ENCODE measurements around the gene NTM. TPM values are rescaled to one million over a fixed set of nuclear protein-coding genes. Genes with fewer than 3 reads are reported as not detected.

The NTM gene
- total RNA-seq, 1 experiment from 2014 or later = not detected

DNA sequence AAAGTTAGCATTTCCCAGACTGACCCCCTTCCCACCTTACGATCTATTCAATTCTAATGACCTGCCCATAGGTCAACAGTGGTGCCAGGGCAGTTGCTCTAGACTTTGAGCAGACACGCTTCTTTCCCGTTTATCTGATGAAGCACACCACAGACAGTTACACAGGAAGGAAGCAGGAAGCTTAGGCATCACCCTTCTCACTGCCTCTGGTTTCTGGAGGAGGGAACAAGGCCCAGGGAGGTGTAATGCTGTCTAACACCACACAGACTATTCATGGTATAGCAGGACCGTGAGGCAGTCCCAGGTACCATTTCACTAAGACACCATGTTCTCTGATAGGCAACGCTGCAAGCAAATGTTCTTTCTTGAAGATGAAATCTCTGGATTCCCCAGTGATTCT, 279.4 kb downstream of the NTM start:
- intact Hi-C loops (cut with micrococcal nuclease) = no loop called here
- DNase-seq (ENCODE audit: low read depth, low spot score) (no peak), ATAC-seq (no peak)
- RAD21 ChIA-PET (ENCODE audit: low non-redundant PET in 1 of 2, low total read pairs in 2 of 2, uncharacterized antibody in 2 of 2, unreplicated experiment in 2 of 2) = no interaction called here
- POLR2A ChIA-PET = no interaction called here
- no peaks in the 10 kb centered on the region for H3K79me2 ChIP-seq (ENCODE audit: insufficient read depth, low read length)
- H3K27me3 ChIP-seq (ENCODE audit: insufficient read depth, low read length) = no peaks in the 10 kb centered on the region
- H3K4me3 ChIP-seq (replicated peaks in 1 of 2; ENCODE audit: low read depth in 1 of 2, low read length in 2 of 2) = no peak overlapping the region
- no peak overlapping the region for H3K27ac ChIP-seq (ENCODE audit: low read depth, low read length)
- H3K9ac ChIP-seq (ENCODE audit: low read length) = no peak overlapping the region
- no peak overlapping the region for H3K4me2 ChIP-seq (ENCODE audit: low read length)
- no peaks in the 10 kb centered on the region for H3K4me1 ChIP-seq (ENCODE audit: control insufficient read depth in 1 of 2, insufficient read depth in 2 of 2, low read length in 2 of 2)
- H2AFZ ChIP-seq (ENCODE audit: low read depth, low read length, poor library complexity, severe bottlenecking) = no peak overlapping the region
- H4K20me1 ChIP-seq (ENCODE audit: insufficient read depth) = no peaks in the 10 kb centered on the region
- BruUV-seq (replicated peaks) = no TSS peak
- H3K36me3 ChIP-seq (ENCODE audit: control insufficient read depth in 1 of 2, insufficient read depth in 2 of 2, low read length in 2 of 2) = no peaks in the 10 kb centered on the region
- no peaks in the 10 kb centered on the region for H3K9me2 ChIP-seq (ENCODE audit: insufficient read depth)
- no peak for TF ChIP-seq POLR2AphosphoS5 (IDR thresholded peaks at IDR 0.05; ENCODE audit: low read depth, low read length)
- TF ChIP-seq YY1 (IDR thresholded peaks at IDR 0.05; ENCODE audit: extremely low read depth, insufficient replicate concordance, low read depth, low read length) = no peak
- TF ChIP-seq, protein P1, sequence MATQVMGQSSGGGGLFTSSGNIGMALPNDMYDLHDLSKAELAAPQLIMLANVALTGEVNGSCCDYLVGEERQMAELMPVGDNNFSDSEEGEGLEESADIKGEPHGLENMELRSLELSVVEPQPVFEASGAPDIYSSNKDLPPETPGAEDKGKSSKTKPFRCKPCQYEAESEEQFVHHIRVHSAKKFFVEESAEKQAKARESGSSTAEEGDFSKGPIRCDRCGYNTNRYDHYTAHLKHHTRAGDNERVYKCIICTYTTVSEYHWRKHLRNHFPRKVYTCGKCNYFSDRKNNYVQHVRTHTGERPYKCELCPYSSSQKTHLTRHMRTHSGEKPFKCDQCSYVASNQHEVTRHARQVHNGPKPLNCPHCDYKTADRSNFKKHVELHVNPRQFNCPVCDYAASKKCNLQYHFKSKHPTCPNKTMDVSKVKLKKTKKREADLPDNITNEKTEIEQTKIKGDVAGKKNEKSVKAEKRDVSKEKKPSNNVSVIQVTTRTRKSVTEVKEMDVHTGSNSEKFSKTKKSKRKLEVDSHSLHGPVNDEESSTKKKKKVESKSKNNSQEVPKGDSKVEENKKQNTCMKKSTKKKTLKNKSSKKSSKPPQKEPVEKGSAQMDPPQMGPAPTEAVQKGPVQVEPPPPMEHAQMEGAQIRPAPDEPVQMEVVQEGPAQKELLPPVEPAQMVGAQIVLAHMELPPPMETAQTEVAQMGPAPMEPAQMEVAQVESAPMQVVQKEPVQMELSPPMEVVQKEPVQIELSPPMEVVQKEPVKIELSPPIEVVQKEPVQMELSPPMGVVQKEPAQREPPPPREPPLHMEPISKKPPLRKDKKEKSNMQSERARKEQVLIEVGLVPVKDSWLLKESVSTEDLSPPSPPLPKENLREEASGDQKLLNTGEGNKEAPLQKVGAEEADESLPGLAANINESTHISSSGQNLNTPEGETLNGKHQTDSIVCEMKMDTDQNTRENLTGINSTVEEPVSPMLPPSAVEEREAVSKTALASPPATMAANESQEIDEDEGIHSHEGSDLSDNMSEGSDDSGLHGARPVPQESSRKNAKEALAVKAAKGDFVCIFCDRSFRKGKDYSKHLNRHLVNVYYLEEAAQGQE (IDR thresholded peaks at IDR 0.05; ENCODE audit: low read depth) = no peak
- no peak for TF ChIP-seq CEBPB (IDR thresholded peaks at IDR 0.05; ENCODE audit: low read depth)
- no peak for TF ChIP-seq TCF7L2 (IDR thresholded peaks at IDR 0.05; ENCODE audit: borderline replicate concordance, extremely low read depth, insufficient read depth, insufficient read length)
- no peak for TF ChIP-seq ELF1 (IDR thresholded peaks at IDR 0.05; ENCODE audit: borderline replicate concordance, low read depth)
- TF ChIP-seq JUND (IDR thresholded peaks at IDR 0.05) = no peak
- TF ChIP-seq ZBTB33 (IDR thresholded peaks at IDR 0.05; ENCODE audit: extremely low read depth, insufficient replicate concordance, low read length) = no peak
- TF ChIP-seq CTCF (IDR thresholded peaks at IDR 0.05 in 2 of 3, conservative IDR thresholded peaks at IDR 0.05 in 1 of 3; ENCODE audit: borderline replicate concordance in 1 of 3, insufficient read depth in 1 of 3, low read depth in 2 of 3, low read length in 2 of 3) = no peak
- no peak for TF ChIP-seq SIN3A (IDR thresholded peaks at IDR 0.05; ENCODE audit: low read depth)
- no peak for TF ChIP-seq CBX3 (IDR thresholded peaks at IDR 0.05; ENCODE audit: low read depth)
- TF ChIP-seq MAX (IDR thresholded peaks at IDR 0.05) = no peak
- TF ChIP-seq EZH2phosphoT487 (IDR thresholded peaks at IDR 0.05; ENCODE audit: borderline replicate concordance) = no peak
- TF ChIP-seq ZNF274 (IDR thresholded peaks at IDR 0.05; ENCODE audit: low read depth, low read length) = no peak
- TF ChIP-seq EZH2 (IDR thresholded peaks at IDR 0.05) = no peak
- no peak for TF ChIP-seq RAD21 (IDR thresholded peaks at IDR 0.05; ENCODE audit: low read depth)
- no peak for TF ChIP-seq EGR1 (IDR thresholded peaks at IDR 0.05; ENCODE audit: low read depth)
- no peak for TF ChIP-seq POLR2A (IDR thresholded peaks at IDR 0.05; ENCODE audit: borderline replicate concordance, extremely low read depth, insufficient read depth, insufficient read length)
- TF ChIP-seq SP1 (IDR thresholded peaks at IDR 0.05; ENCODE audit: low read depth) = no peak
- TF ChIP-seq SRF (IDR thresholded peaks at IDR 0.05; ENCODE audit: low read depth) = no peak
- CTCF ChIA-PET = no interaction called here
- no peaks in the 10 kb centered on the region; a peak in 1 of 4 replicates for H3K9me3 ChIP-seq (ENCODE audit: control insufficient read depth in 1 of 2, insufficient read depth in 1 of 2, low read depth in 1 of 2, low read length in 2 of 2)

Data from HCT116 (cell line).